K562 (cell line): ENCODE results near the gene CCNY. TPM values are rescaled to one million over a fixed set of nuclear protein-coding genes. Genes with fewer than 3 reads are reported as not detected.

Source experiments
- ARNT ChIP-seq, 2 experiments: fragments of 450-650 bp; IDR thresholded peaks; 2 replicates each; pipeline ENCODE4 v1.6.1; 2016; ENCODE audit warnings: mild to moderate bottlenecking in 1 of 2
- CBX3 ChIP-seq, 2 experiments: IDR thresholded peaks; 1 replicate in 1 of 2; 2 replicates in 1 of 2; pipeline ENCODE4 v1.6.1; 2012; ENCODE audit warnings: inconsistent platforms in 2 of 2, low read length in 2 of 2, borderline replicate concordance in 1 of 2, control low read depth in 1 of 2
- CHCHD3 ChIP-seq: fragments of 250-450 bp; sonication (Bioruptor Pico); IDR thresholded peaks from 2 replicates; pipeline ENCODE4 v2.1.2; 2022; ENCODE audit warnings: mild to moderate bottlenecking
- GABPB2 ChIP-seq: fragments of 250-450 bp; sonication (Bioruptor Pico); conservative IDR thresholded peaks from 2 replicates; pipeline ENCODE4 v1.5.1; 2021; ENCODE audit warnings: mild to moderate bottlenecking
- GTF2F1 ChIP-seq: IDR thresholded peaks from 2 replicates; pipeline ENCODE4 v1.6.1; 2011; ENCODE audit warnings: low read depth, low read length, improper control_type of control experiment
- HOMEZ ChIP-seq: fragments of 250-450 bp; sonication (Bioruptor Pico); IDR thresholded peaks from 2 replicates; pipeline ENCODE4 v1.4.0; 2020; ENCODE audit warnings: mild to moderate bottlenecking, moderate library complexity
- KAT8 ChIP-seq: fragments of 450-650 bp; IDR thresholded peaks from 2 replicates; pipeline ENCODE4 v1.6.1; 2016; ENCODE audit warnings: low read depth, mild to moderate bottlenecking
- KLF1 ChIP-seq: fragments of 450-650 bp; IDR thresholded peaks from 2 replicates; pipeline ENCODE4 v1.6.1; 2016; ENCODE audit warnings: missing genetic modification characterization, missing compliant biosample characterization
- NCOR1 ChIP-seq: fragments of 450-650 bp; IDR thresholded peaks from 2 replicates; pipeline ENCODE4 v1.6.1; 2016; ENCODE audit warnings: mild to moderate bottlenecking, moderate library complexity
- NR1H2 ChIP-seq: sonication (generic); formaldehyde crosslinking; IDR thresholded peaks from 2 replicates; pipeline ENCODE4 v1.4.0; 2020; ENCODE audit warnings: mild to moderate bottlenecking, missing genetic modification reagents
- PHF8 ChIP-seq: fragments of 200-600 bp; sonication (generic); IDR thresholded peaks from 2 replicates; pipeline ENCODE4 v1.6.1; 2012; ENCODE audit warnings: mixed run types, mild to moderate bottlenecking, inconsistent platforms, low read length, moderate library complexity, borderline replicate concordance
- RAD51 ChIP-seq: fragments of 450-650 bp; IDR thresholded peaks from 2 replicates; pipeline ENCODE4 v1.7.1; 2016; ENCODE audit warnings: low read depth, mild to moderate bottlenecking, borderline replicate concordance
- RNF219 ChIP-seq: fragments of 250-450 bp; sonication (Bioruptor Pico); IDR thresholded peaks from 2 replicates; pipeline ENCODE4 v1.5.0; 2022; ENCODE audit warnings: mild to moderate bottlenecking
- TAL1 ChIP-seq: fragments of 450-650 bp; IDR thresholded peaks from 2 replicates; pipeline ENCODE4 v1.6.1; 2016; ENCODE audit warnings: mild to moderate bottlenecking
- TCF3 ChIP-seq: sonication (generic); formaldehyde crosslinking; IDR thresholded peaks from 2 replicates; pipeline ENCODE4 v1.4.0; 2020; ENCODE audit warnings: mild to moderate bottlenecking, missing genetic modification reagents
- U2AF1 ChIP-seq: fragments of 200-400 bp; formaldehyde crosslinking; optimal IDR thresholded peaks from 2 replicates; pipeline ENCODE3; 2017; ENCODE audit warnings: mild to moderate bottlenecking, low read depth, low read length, moderate library complexity
- UBTF ChIP-seq, 2 experiments: IDR thresholded peaks; 2 replicates each; pipeline ENCODE4 v1.6.1; 2012; ENCODE audit warnings: improper control_type of control experiment in 2 of 2, low read depth in 2 of 2, low read length in 2 of 2, borderline replicate concordance in 1 of 2
- ZBTB1 ChIP-seq: sonication (generic); formaldehyde crosslinking; IDR thresholded peaks from 2 replicates; pipeline ENCODE4 v1.8.1; 2023; ENCODE audit warnings: missing genetic modification reagents, low read depth, mild to moderate bottlenecking, borderline replicate concordance
- ZNF217 ChIP-seq: sonication (generic); formaldehyde crosslinking; IDR thresholded peaks from 2 replicates; pipeline ENCODE4 v1.8.0; 2022; ENCODE audit warnings: mild to moderate bottlenecking, missing genetic modification reagents
- ZNF263 ChIP-seq: sonication (generic); formaldehyde crosslinking; IDR thresholded peaks from 2 replicates; pipeline ENCODE4 v1.8.0; 2022; ENCODE audit warnings: mild to moderate bottlenecking, missing genetic modification reagents, borderline replicate concordance
- ZNF324 ChIP-seq: fragments of 250-450 bp; sonication (Bioruptor Pico); IDR thresholded peaks from 2 replicates; pipeline ENCODE4 v1.4.0; 2020; ENCODE audit warnings: mild to moderate bottlenecking
- ZNF354B ChIP-seq: fragments of 250-450 bp; sonication (Bioruptor Pico); IDR thresholded peaks from 2 replicates; pipeline ENCODE4 v1.4.0; 2020
- ZNF644 ChIP-seq: fragments of 200-800 bp; sonication (Bioruptor generic); IDR thresholded peaks from 2 replicates; pipeline ENCODE4 v1.6.1; 2016; ENCODE audit warnings: low read depth, missing genetic modification characterization, missing compliant biosample characterization
- ZNF668 ChIP-seq: fragments of 250-450 bp; sonication (Bioruptor Pico); IDR thresholded peaks from 2 replicates; pipeline ENCODE4 v1.8.0; 2022; ENCODE audit warnings: mild to moderate bottlenecking, inconsistent platforms
- ZNF785 ChIP-seq: fragments of 250-450 bp; sonication (Bioruptor Pico); IDR thresholded peaks from 2 replicates; pipeline ENCODE4 v1.4.0; 2020; ENCODE audit warnings: mild to moderate bottlenecking
- ZSCAN29 ChIP-seq: fragments of 450-650 bp; IDR thresholded peaks from 2 replicates; pipeline ENCODE4 v1.6.1; 2017
- polyA plus RNA-seq, 8 experiments: library from polyadenylated mRNA; depleted of rRNA in 4 of 8; stranded (reverse) in 5 of 8; unstranded in 3 of 8; fragments of >200 nt; fragmentation: Nextera tagmentation in 2 of 8; fragmentation: Illumina TruSeq in 1 of 8; extraction: Ambion mirVana in 2 of 8; extraction: Trizol in 1 of 8; gene quantifications; 2 replicates each; pipeline versions ENCODE4 v1.2.1 to v1.2.3, GENCODE V29; 2011 to 2014; ENCODE audit warnings: inconsistent platforms in 1 of 8, missing spikeins in 1 of 8
- total RNA-seq, 7 experiments: library from RNA; depleted of rRNA in 6 of 7; stranded (reverse); fragments of >200 nt in 6 of 7; fragmentation: Illumina TruSeq in 2 of 7; extraction: Trizol in 2 of 7; gene quantifications; 2 replicates each; pipeline versions ENCODE4 v1.2.1 to v1.2.3, GENCODE V29; 2011 to 2021; ENCODE audit warnings: low replicate concordance in 1 of 7

Gene CCNY
- total and polyA plus RNA-seq, 9 of the 15 experiments (the other 6 are each of a cell fraction or from before 2014, with no cell fraction given), result 8.4 to 109 (median 38.6) TPM

- no peak for TF ChIP-seq NR1H2
- no peak for TF ChIP-seq ZSCAN29
- TF ChIP-seq GABPB2 (CRISPR knock-in tag), result no peak
- TF ChIP-seq U2AF1, result no peak
- no peak for TF ChIP-seq CHCHD3
- no peak for TF ChIP-seq ZNF354B (CRISPR knock-in tag)
- 0 out of 2 replicates have a peak, but pooled peaks have one; percentile 19 for TF ChIP-seq ZNF668 (CRISPR knock-in tag)
- peak; percentile 28; the same call in 1 of the 2 replicates for TF ChIP-seq ZNF324
- 0 out of 2 replicates have a peak, but pooled peaks have one; percentile 56 for TF ChIP-seq HOMEZ (CRISPR knock-in tag)
- TF ChIP-seq PHF8, result no peak
- no peak for TF ChIP-seq ZNF263
- TF ChIP-seq ZNF644 (tag), result no peak
- TF ChIP-seq TAL1, result peak; percentile 87
- no peak for TF ChIP-seq RAD51
- TF ChIP-seq UBTF (IDR thresholded peaks at IDR 0.05; ENCODE audit: borderline replicate concordance in 1 of 2, low read depth in 2 of 2, low read length in 2 of 2), result no peak
- no peak for TF ChIP-seq KAT8
- no peak for TF ChIP-seq ZNF785 (CRISPR knock-in tag)
- TF ChIP-seq RNF219 (CRISPR knock-in tag), result no peak
- TF ChIP-seq ARNT (IDR thresholded peaks at IDR 0.05), result peak in 1 of 2 experiments; percentile 35; a peak in 1 of 4 replicates
- no peak for TF ChIP-seq ZNF217 (CRISPR knock-in tag)
- no peak for TF ChIP-seq ZBTB1 (CRISPR knock-in tag)
- TF ChIP-seq CBX3 (IDR thresholded peaks at IDR 0.05; ENCODE audit: borderline replicate concordance in 1 of 2, low read length in 2 of 2), result peak in 1 of 2 experiments; percentile 40; a peak in 1 of 3 replicates
- no peak for TF ChIP-seq GTF2F1
- TF ChIP-seq TCF3 (CRISPR knock-in tag), result peak; percentile 72
- peak; percentile 85 for TF ChIP-seq NCOR1
- no peak for TF ChIP-seq KLF1 (tag)
Observed at GRCh38 chr10:35399414-35400009, 63.2 kb downstream of the CCNY start (continued).
